Epithelial cell of proximal tubule (primary cell): Measurements from ENCODE around the gene PRR35. TPM values are rescaled to one million over a fixed set of nuclear protein-coding genes. Genes with fewer than 3 reads are reported as not detected.

Experiments
- DNase-seq: peaks from one replicate; pipeline ENCODE4 v3.0.0-alpha.2; 2011; ENCODE audit warnings: low read depth
- H3K4me3 ChIP-seq: 2 replicates; pipeline ENCODE4 v1.5.1; 2011; ENCODE audit warnings: low read depth, mild to moderate bottlenecking, low read length
- total RNA-seq: library from RNA; depleted of rRNA; stranded (reverse); fragments of >200 nt; gene quantifications from 2 replicates; pipeline ENCODE4 v1.2.3, GENCODE V29; 2015
- TF ChIP-seq, protein P1 (sequence below): conservative IDR thresholded peaks from 2 replicates; pipeline ENCODE4 v1.5.1; 2012; ENCODE audit warnings: low read depth, mild to moderate bottlenecking, low read length

The PRR35 gene
- total RNA-seq, 1 donor from 2014 or later: not detected

DNA sequence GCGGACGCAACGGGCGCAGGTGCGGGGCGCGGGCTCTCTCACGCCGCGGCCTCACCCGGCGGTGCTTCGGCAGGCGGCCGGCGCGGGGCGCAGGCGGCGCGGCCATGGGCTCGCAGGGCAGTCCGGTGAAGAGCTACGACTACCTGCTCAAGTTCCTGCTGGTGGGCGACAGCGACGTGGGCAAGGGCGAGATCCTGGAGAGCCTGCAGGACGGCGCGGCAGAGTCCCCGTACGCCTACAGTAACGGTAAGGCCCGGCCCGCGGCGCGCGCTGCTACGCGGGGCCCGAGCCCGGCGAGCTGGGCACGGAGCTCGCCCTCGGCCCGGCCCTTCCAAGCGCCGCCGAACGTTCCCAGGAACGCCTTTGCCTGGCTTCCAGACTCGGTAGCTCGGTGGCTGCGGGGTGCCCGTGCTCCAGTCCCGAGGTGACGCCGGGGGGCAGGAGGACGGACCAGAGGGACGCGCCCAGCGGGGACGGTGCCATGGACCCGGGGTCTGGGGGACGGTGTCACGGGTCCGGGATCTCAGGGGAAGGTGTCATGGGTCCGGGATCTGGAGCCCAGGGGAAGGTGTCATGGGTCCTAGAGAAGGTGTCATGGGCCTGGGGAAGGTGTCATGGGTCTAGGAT, 30.1 kb downstream of the PRR35 start:
- no peak for DNase-seq
- TF ChIP-seq, protein P1, sequence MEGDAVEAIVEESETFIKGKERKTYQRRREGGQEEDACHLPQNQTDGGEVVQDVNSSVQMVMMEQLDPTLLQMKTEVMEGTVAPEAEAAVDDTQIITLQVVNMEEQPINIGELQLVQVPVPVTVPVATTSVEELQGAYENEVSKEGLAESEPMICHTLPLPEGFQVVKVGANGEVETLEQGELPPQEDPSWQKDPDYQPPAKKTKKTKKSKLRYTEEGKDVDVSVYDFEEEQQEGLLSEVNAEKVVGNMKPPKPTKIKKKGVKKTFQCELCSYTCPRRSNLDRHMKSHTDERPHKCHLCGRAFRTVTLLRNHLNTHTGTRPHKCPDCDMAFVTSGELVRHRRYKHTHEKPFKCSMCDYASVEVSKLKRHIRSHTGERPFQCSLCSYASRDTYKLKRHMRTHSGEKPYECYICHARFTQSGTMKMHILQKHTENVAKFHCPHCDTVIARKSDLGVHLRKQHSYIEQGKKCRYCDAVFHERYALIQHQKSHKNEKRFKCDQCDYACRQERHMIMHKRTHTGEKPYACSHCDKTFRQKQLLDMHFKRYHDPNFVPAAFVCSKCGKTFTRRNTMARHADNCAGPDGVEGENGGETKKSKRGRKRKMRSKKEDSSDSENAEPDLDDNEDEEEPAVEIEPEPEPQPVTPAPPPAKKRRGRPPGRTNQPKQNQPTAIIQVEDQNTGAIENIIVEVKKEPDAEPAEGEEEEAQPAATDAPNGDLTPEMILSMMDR: no peak
- H3K4me3 ChIP-seq: peak overlapping the region; percentile 88

GRCh38 chr16:590815-591200, 30.6 kb downstream of the PRR35 start:
- no peak for DNase-seq
- TF ChIP-seq, protein P1: no peak
- H3K4me3 ChIP-seq: peak overlapping the region; percentile 88

DNA sequence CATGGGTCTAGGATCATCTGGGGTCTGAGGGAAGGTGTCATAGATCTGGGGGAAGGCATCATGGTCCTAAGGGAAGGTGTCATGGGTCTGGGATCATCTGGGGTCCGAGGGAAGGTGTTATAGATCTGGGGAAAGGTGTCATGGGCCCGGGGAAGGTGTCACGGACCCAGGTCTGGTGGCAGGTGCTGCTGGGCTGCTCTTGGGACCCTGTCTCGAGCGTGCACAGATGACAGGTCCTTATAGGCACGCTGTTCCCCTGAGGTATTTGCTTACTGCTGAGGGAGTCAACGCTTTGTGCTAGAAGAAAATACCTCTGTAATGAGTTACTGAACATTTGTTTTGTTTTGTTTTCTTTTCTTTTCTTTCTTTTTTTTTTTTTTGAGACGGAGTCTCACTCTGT, 31.0 kb downstream of the PRR35 start:
- TF ChIP-seq, protein P1: no peak
- peak overlapping the region; percentile 88 for H3K4me3 ChIP-seq
- no peak for DNase-seq

DNA sequence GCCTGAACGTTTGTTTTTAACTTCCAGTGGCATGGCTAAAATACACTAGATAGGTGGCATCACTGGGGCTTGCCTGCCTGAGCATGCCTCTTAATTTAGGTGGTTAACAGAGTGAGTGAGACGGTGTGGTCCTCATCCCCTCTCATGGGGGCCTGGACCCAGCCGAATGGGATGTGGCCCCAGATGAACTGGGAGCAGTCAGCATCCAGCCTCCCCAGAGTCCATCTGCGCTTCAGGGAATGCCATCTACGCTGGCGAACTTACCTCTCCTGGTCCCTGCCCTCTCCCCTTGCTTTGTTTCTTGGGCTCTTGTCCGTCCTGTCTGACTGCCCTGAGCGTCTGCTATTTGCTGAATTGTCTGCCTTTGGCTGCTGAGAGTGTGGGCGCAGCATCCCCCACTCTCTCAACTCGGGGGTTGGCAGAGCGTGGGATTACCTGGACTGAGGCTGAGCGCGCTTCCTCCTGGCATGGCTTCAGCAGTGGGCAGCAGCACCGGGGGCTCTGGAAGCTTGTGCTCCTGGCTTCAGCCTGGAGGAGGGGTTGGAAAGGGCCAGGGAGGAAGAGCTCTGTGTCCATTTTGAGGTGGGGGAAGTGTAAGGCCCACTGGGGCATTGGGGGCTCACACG, 31.8 kb downstream of the PRR35 start:
- TF ChIP-seq, protein P1: no peak
- DNase-seq: no peak
- H3K4me3 ChIP-seq: no peak overlapping the region

DNA sequence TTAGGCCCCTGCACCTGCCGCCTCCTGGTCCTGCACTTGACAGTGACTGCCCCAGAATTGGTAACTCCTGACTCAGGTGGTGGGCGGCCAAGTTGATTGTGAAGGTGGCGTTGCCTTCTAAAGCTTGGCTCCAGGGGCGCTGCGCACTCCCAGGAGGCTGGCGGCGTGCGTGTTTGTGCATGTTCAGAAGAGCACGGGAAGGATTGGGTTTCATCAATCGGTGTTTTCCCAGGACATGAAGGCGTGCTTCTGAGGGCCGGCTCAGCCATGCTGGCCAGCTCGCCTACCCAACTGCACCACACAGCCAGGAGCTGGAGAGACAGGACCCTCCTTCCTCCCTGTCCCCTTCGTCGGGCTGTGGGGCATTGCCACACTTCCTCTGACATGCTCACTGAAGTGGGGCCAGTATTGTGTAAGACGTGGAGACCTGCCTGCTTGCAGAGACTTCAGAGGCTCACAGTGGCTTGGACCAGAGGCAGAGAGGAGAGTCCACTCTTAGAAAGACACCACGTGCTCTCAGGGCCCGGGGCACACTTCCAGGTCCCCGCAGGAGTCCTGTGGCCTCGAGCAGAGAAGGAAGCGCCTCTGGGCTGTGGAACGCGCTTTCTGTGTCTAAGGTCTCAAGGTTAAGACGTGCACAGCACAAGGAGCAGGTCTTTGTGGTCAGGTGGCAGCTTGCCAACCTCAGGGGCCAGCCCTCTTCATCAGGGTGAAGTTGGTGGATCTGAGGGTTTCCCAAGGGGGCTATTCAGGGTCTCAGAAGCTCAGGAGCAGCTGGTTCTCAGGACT, 32.5 kb downstream of the PRR35 start:
- no peak overlapping the region for H3K4me3 ChIP-seq
- DNase-seq: no peak
- TF ChIP-seq, protein P1: peak; percentile 31

DNA sequence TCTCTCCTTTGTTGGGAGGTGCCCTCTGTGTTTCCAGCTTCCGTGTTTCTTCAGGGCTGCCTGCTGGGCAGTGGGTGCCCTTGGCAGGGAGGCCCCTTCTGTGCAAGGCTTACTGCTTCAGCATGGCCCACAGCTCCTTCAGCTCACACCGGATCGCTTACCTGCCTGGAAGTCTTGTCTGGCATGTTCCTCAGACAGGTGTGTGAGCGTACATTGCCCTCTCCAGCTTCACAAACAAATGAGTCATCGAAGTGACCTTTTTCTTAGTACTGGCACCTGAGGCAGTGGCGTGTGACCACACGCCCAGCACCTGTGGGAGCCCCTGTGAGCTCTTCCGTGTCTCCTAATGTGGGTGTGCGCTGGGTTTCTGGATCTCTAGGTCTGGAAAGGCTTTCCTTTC, 33.2 kb downstream of the PRR35 start:
- TF ChIP-seq, protein P1: no peak
- no peak for DNase-seq
- H3K4me3 ChIP-seq: no peak overlapping the region
